ACC112 (cell line): ENCODE data around the gene GALNT16.

ENCODE experiments used
- H2AFZ ChIP-seq: fragments of 200-600 bp; sonication (generic); one replicate; pipeline ENCODE4 v1.6.0; 2017; ENCODE audit warnings: antibody characterized with exemption, low read length; ENCODE audit not compliant: unreplicated experiment
- H3K27ac ChIP-seq: fragments of 200-600 bp; sonication (generic); 2 replicates; pipeline ENCODE4 v1.5.1; 2014; ENCODE audit warnings: low read depth, mild to moderate bottlenecking, antibody characterized with exemption, low read length, moderate library complexity
- H3K27me3 ChIP-seq: fragments of 200-600 bp; sonication (generic); 2 replicates; pipeline ENCODE4 v1.6.1; 2014; ENCODE audit warnings: mild to moderate bottlenecking, antibody characterized with exemption, low read length, moderate library complexity, mixed read lengths; ENCODE audit not compliant: insufficient read depth
- H3K36me3 ChIP-seq: fragments of 200-600 bp; sonication (generic); 2 replicates; pipeline ENCODE4 v1.6.1; 2016; ENCODE audit warnings: mild to moderate bottlenecking, antibody characterized with exemption, low read length, moderate library complexity, mixed read lengths; ENCODE audit not compliant: insufficient read depth
- H3K4me1 ChIP-seq: fragments of 200-600 bp; sonication (generic); one replicate; pipeline ENCODE4 v1.6.1; 2016; ENCODE audit warnings: low read length, mixed read lengths; ENCODE audit not compliant: insufficient read depth, unreplicated experiment, control insufficient read depth
- H3K4me3 ChIP-seq: fragments of 200-600 bp; sonication (generic); 2 replicates; pipeline ENCODE4 v1.5.1; 2014; ENCODE audit warnings: mild to moderate bottlenecking, low read depth, low read length
- H3K79me2 ChIP-seq: fragments of 200-600 bp; sonication (generic); one replicate; pipeline ENCODE4 v1.6.0; 2016; ENCODE audit warnings: low read length; ENCODE audit not compliant: control insufficient read depth, unreplicated experiment, insufficient read depth

GALNT16 gene

DNA sequence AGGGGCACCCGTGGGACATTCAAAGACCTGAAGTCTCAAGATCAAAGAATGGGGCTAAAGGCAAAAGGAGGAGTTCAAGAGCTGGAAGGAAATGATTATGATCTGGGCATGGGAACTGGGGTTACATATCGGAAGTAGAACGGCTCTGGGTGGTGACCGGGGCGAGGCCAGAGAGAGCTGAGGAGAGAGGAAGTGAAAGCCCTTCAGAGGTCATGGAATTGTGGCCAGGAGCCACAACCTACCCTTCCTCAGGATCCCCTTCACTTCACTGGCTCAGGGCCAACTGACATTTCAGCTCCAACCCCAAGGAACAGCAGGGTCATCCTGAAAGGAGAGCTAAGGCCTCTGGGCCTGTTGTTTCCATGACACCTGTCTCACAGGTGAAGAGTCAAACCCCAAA, 57.8 kb downstream of the GALNT16 start:
- H3K4me3 ChIP-seq: no peak overlapping the region
- no peaks in the 10 kb centered on the region for H3K79me2 ChIP-seq
- peak overlapping the region; percentile 71 for H3K27ac ChIP-seq
- H3K27me3 ChIP-seq: no peaks in the 10 kb centered on the region
- peaks cover 22% of the 10 kb centered on the region for H3K4me1 ChIP-seq
- peak overlapping the region; percentile 16 for H2AFZ ChIP-seq
- H3K36me3 ChIP-seq: no peaks in the 10 kb centered on the region

- peaks cover 22% of the 10 kb centered on the region for H3K4me1 ChIP-seq
- H3K79me2 ChIP-seq: no peaks in the 10 kb centered on the region
- no peaks in the 10 kb centered on the region for H3K27me3 ChIP-seq
- no peak overlapping the region for H2AFZ ChIP-seq
- no peaks in the 10 kb centered on the region for H3K36me3 ChIP-seq
- peak overlapping the region; percentile 71; the same call in 1 of the 2 replicates for H3K27ac ChIP-seq
- H3K4me3 ChIP-seq: no peak overlapping the region
Measured at GRCh38 chr14:69318241-69318640, 58.3 kb downstream of the GALNT16 start.

- Histone ChIP-seq H3K79me2 (no peaks in the 10 kb centered on the region), H3K4me3 (no peak overlapping the region), H2AFZ (no peak overlapping the region), H3K27me3 (no peaks in the 10 kb centered on the region), H3K4me1 (peaks cover 22% of the 10 kb centered on the region), H3K27ac (no peak overlapping the region), H3K36me3 (no peaks in the 10 kb centered on the region)
Measured at GRCh38 chr14:69318901-69319475, 59.0 kb downstream of the GALNT16 start.

GRCh38 chr14:69319911-69320310, 60.0 kb downstream of the GALNT16 start:
- Histone ChIP-seq H2AFZ (no peak overlapping the region), H3K27me3 (no peaks in the 10 kb centered on the region), H3K36me3 (no peaks in the 10 kb centered on the region), H3K4me3 (no peak overlapping the region), H3K79me2 (no peaks in the 10 kb centered on the region), H3K27ac (no peak overlapping the region), H3K4me1 (peaks cover 22% of the 10 kb centered on the region)

GRCh38 chr14:69320581-69321365, 60.8 kb downstream of the GALNT16 start:
- Histone ChIP-seq H3K79me2 (no peaks in the 10 kb centered on the region), H3K27ac (no peak overlapping the region), H3K4me3 (no peak overlapping the region), H3K4me1 (peaks cover 18% of the 10 kb centered on the region), H3K36me3 (no peaks in the 10 kb centered on the region), H2AFZ (no peak overlapping the region), H3K27me3 (no peaks in the 10 kb centered on the region)

DNA sequence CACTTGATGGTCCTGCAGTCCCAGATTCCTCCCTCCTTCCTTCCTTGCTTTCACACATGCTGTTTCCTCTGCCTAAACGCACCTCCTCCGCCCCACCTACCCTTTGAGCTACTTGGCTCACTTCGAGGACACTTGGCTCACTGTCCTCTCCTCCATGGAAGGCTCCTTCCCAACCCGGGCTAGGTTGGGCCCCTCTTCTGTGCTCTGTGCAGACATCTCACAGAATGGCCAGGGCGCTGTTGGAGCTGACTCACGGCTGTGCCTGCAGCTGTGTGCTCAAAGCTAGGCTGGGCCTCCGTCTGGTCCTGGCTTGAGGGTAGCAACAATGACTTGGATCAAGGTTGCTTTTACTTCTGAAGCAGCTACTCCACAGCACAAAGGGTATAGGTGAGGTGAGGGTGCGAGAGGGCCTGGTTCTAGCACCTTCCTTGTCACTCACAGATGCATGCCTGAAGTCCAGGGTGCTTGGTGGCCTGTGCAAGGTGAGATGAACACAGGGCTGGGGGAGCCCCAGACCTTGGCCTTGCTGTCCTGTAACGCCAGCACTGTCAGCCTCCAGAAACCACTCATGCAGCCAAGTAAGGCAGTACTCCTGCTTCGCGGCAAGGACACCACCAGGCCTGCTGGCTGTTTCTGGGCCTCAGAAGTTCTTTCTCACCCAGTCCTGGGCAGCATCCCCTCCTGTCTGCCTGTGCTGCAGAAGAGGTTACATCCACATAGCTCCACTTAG, 61.8 kb downstream of the GALNT16 start:
- Histone ChIP-seq H3K36me3 (no peaks in the 10 kb centered on the region), H3K4me3 (no peak overlapping the region), H3K4me1 (peaks cover 13% of the 10 kb centered on the region), H3K79me2 (no peaks in the 10 kb centered on the region), H3K27me3 (no peaks in the 10 kb centered on the region), H3K27ac (no peak overlapping the region), H2AFZ (no peak overlapping the region)

GRCh38 chr14:69323266-69323998, 63.5 kb downstream of the GALNT16 start:
- no peaks in the 10 kb centered on the region for H3K27me3 ChIP-seq
- no peak overlapping the region for H2AFZ ChIP-seq
- H3K36me3 ChIP-seq: no peaks in the 10 kb centered on the region
- H3K27ac ChIP-seq: no peak overlapping the region
- H3K4me3 ChIP-seq: no peak overlapping the region
- no peaks in the 10 kb centered on the region for H3K79me2 ChIP-seq
- no peaks in the 10 kb centered on the region for H3K4me1 ChIP-seq

DNA sequence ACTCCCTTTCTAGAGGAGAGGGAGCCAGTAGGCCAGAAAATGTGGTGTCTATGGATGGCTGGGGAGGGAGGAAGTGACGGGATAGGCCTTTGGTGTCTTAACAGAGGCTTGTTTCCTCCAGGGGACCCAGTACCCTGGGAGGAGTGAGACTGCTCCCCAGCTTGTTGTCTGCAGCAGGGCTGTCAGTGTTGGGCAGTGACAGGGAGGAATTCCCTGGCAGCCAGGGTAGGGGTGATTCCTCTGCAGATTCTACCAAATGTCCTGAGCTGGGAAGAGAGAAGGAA, 64.0 kb downstream of the GALNT16 start:
- Histone ChIP-seq H3K27ac (no peak overlapping the region), H3K79me2 (no peaks in the 10 kb centered on the region), H3K36me3 (no peaks in the 10 kb centered on the region), H3K4me3 (no peak overlapping the region), H3K4me1 (no peaks in the 10 kb centered on the region), H2AFZ (no peak overlapping the region), H3K27me3 (no peaks in the 10 kb centered on the region)

DNA sequence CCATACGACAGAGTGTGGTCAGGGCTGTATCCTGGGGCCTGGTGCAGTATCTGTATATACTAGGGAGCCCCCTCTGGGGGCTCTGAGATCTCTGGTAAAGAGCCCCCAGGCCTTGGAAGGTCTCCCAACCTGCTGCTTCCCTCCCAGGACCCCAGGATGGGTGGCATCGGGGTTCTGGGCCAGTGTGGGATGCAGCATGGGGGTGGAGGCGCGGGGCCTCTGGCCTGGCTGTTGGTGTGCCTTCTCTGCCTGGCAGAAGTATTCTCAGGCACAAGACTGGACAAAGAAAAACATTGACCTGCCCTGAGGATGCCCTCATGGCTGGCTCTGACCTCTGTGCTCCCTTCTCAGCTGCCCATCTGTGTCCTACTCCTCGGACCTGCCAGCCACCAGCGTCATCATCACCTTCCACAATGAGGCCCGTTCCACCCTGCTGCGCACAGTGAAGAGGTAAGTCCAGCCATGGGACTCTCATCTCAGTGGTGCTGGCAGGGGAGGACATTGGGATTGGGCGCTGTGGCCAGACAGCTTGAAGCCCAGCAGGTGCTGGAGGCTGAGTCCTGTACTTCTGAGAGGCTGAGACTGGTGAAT, 64.5 kb downstream of the GALNT16 start:
- Histone ChIP-seq H3K4me3 (no peak overlapping the region), H3K36me3 (no peaks in the 10 kb centered on the region), H3K27ac (no peak overlapping the region)

DNA sequence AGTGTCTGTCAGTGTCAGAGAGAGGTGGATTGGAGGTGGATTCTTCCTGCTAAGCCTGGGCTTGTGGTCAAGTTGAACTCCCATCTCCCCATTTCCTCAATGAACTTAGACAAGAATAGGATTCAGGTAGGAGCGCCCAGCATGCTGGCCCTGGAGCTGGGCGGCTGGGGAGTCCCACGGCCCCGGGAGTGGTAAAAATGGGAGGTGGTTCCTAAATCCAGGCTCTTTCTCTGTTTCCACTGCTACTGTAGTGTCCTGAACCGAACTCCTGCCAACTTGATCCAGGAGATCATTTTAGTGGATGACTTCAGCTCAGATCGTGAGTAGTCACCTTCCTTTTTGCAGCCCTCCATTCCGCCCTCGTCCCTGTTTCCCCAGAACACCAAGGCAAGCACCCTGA, 65.1 kb downstream of the GALNT16 start:
- Histone ChIP-seq H3K27ac (no peak overlapping the region), H3K79me2 (no peaks in the 10 kb centered on the region), H2AFZ (no peak overlapping the region), H3K27me3 (no peaks in the 10 kb centered on the region), H3K4me3 (no peak overlapping the region), H3K36me3 (no peaks in the 10 kb centered on the region), H3K4me1 (no peaks in the 10 kb centered on the region)

More for the DNA sequence above, 64.5 kb downstream of the GALNT16 start:
- Histone ChIP-seq H2AFZ (no peak overlapping the region), H3K4me1 (no peaks in the 10 kb centered on the region), H3K27me3 (no peaks in the 10 kb centered on the region), H3K79me2 (no peaks in the 10 kb centered on the region)
